ENCODE results near the gene GRIN2A.

DNA sequence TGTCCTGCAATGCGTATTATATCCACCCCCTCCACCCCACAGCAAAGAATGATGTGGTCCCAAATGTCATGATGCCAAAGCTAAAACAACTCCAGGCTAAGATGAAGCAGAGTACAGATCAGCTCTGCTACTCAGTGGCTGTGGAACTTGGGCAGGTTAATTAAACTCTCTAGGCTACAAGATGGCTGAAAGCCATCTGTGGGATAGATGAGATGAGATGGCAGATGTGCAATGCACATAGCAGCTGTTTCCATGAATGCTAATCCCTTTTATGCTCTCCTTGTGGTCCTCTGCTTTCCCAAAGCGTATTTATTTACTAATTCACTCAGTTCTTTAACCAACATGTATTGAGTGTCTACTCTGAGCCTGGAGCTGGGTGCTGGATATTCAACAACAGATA lies 114.4 kb downstream of the GRIN2A start:
- TF ChIP-seq, protein P1, sequence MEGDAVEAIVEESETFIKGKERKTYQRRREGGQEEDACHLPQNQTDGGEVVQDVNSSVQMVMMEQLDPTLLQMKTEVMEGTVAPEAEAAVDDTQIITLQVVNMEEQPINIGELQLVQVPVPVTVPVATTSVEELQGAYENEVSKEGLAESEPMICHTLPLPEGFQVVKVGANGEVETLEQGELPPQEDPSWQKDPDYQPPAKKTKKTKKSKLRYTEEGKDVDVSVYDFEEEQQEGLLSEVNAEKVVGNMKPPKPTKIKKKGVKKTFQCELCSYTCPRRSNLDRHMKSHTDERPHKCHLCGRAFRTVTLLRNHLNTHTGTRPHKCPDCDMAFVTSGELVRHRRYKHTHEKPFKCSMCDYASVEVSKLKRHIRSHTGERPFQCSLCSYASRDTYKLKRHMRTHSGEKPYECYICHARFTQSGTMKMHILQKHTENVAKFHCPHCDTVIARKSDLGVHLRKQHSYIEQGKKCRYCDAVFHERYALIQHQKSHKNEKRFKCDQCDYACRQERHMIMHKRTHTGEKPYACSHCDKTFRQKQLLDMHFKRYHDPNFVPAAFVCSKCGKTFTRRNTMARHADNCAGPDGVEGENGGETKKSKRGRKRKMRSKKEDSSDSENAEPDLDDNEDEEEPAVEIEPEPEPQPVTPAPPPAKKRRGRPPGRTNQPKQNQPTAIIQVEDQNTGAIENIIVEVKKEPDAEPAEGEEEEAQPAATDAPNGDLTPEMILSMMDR (IDR thresholded peaks at IDR 0.05; ENCODE audit: poor library complexity): no peak
- TF ChIP-seq EZH2phosphoT487 (IDR thresholded peaks at IDR 0.05; ENCODE audit: low read depth, severe bottlenecking, unreplicated experiment) (no peak), EZH2 (IDR thresholded peaks at IDR 0.05; ENCODE audit: borderline replicate concordance) (no peak)

All from hepatocyte (in vitro differentiated cells).